Skeletal muscle tissue (tissue), 4 donors: ENCODE data around the gene SFT2D1. TPM values are rescaled to one million over a fixed set of nuclear protein-coding genes. Genes with fewer than 3 reads are reported as not detected.

Source experiments
- H3K27ac ChIP-seq: one replicate; pipeline ENCODE4 v1.7.0; 2013; ENCODE audit warnings: mild to moderate bottlenecking, low read depth, low read length, inconsistent platforms
- H3K27me3 ChIP-seq, 3 donors: one replicate each; pipeline ENCODE4 v1.7.0; 2013; ENCODE audit warnings: low read length in 3 of 3; ENCODE audit not compliant: control insufficient read depth in 3 of 3, insufficient read depth in 3 of 3
- H3K36me3 ChIP-seq, 3 donors: one replicate each; pipeline ENCODE4 v1.7.0; 2013; ENCODE audit warnings: low read length in 3 of 3; ENCODE audit not compliant: control insufficient read depth in 3 of 3, insufficient read depth in 3 of 3
- H3K4me1 ChIP-seq, 3 donors: one replicate each; pipeline ENCODE4 v1.7.0; 2013; ENCODE audit warnings: low read length in 3 of 3, mild to moderate bottlenecking in 3 of 3; ENCODE audit not compliant: control insufficient read depth in 3 of 3, insufficient read depth in 3 of 3
- H3K4me3 ChIP-seq, 3 donors: one replicate each; pipeline ENCODE4 v1.7.0; 2013; ENCODE audit warnings: low read length in 3 of 3
- H3K9ac ChIP-seq, 3 donors: one replicate each; pipeline ENCODE4 v1.7.0; 2013; ENCODE audit warnings: low read length in 3 of 3, mild to moderate bottlenecking in 3 of 3, moderate library complexity in 2 of 3, low read depth in 1 of 3
- H3K9me3 ChIP-seq, 3 donors: one replicate each; pipeline ENCODE4 v1.7.0; 2013; ENCODE audit warnings: low read length in 3 of 3; ENCODE audit not compliant: control insufficient read depth in 3 of 3
- total RNA-seq: library from RNA; depleted of rRNA; stranded (reverse); fragments of >200 nt; gene quantifications from one replicate; pipeline ENCODE4 v1.2.3, GENCODE V29; 2014
- donor health status: Osteomylitis.

The SFT2D1 gene
- total RNA-seq, 1 donor from 2014 or later = 20.9 TPM

- Histone ChIP-seq H3K27ac (no peak overlapping the region), H3K4me3 (no peak overlapping the region), H3K9me3 (no peaks in the 10 kb centered on the region), H3K9ac (no peak overlapping the region), H3K36me3 (no peaks in the 10 kb centered on the region), H3K27me3 (peaks cover 6 to 33% (median 19%) of the 10 kb centered on the region in 3 donors), H3K4me1 (no peaks in the 10 kb centered on the region)
Observed at GRCh38 chr6:166297606-166298005, 44.7 kb downstream of the SFT2D1 start.

- no peak overlapping the region for H3K4me3 ChIP-seq
Observed at GRCh38 chr6:166296035-166296883, 46.1 kb downstream of the SFT2D1 start.

GRCh38 chr6:166293731-166294584 lies 48.4 kb downstream of the SFT2D1 start:
- H3K4me1 ChIP-seq = no peaks in the 10 kb centered on the region
- peaks cover 10 to 23% (median 21%) of the 10 kb centered on the region in 3 donors for H3K27me3 ChIP-seq
- no peak overlapping the region for H3K9ac ChIP-seq
- H3K36me3 ChIP-seq = no peaks in the 10 kb centered on the region
- H3K27ac ChIP-seq = no peak overlapping the region
- no peaks in the 10 kb centered on the region for H3K9me3 ChIP-seq
- H3K4me3 ChIP-seq = no peak overlapping the region

More at GRCh38 chr6:166296035-166296883, 46.1 kb downstream of the SFT2D1 start:
- H3K36me3 ChIP-seq = no peaks in the 10 kb centered on the region
- H3K9me3 ChIP-seq = no peaks in the 10 kb centered on the region
- H3K27ac ChIP-seq = no peak overlapping the region
- peaks cover 10 to 27% (median 21%) of the 10 kb centered on the region in 3 donors for H3K27me3 ChIP-seq
- no peaks in the 10 kb centered on the region for H3K4me1 ChIP-seq
- H3K9ac ChIP-seq = no peak overlapping the region

- no peaks in the 10 kb centered on the region for H3K9me3 ChIP-seq
Observed at GRCh38 chr6:166289207-166290060, 52.9 kb downstream of the SFT2D1 start.

GRCh38 chr6:166286839-166287271 lies 55.5 kb downstream of the SFT2D1 start:
- no peak overlapping the region for H3K27ac ChIP-seq
- no peaks in the 10 kb centered on the region for H3K9me3 ChIP-seq

More at GRCh38 chr6:166289207-166290060, 52.9 kb downstream of the SFT2D1 start:
- H3K36me3 ChIP-seq = no peaks in the 10 kb centered on the region
- no peak overlapping the region for H3K9ac ChIP-seq
- peaks cover 10 to 16% (median 13%) of the 10 kb centered on the region in 3 donors for H3K27me3 ChIP-seq
- no peak overlapping the region for H3K4me3 ChIP-seq
- no peak overlapping the region for H3K27ac ChIP-seq
- H3K4me1 ChIP-seq = no peaks in the 10 kb centered on the region

GRCh38 chr6:166285233-166285632 lies 57.1 kb downstream of the SFT2D1 start:
- Histone ChIP-seq H3K9me3 (no peaks in the 10 kb centered on the region), H3K36me3 (no peaks in the 10 kb centered on the region), H3K27me3 (peaks cover 12 to 28% (median 17%) of the 10 kb centered on the region in 3 donors), H3K4me1 (no peaks in the 10 kb centered on the region), H3K9ac (no peak overlapping the region), H3K27ac (no peak overlapping the region), H3K4me3 (no peak overlapping the region)

More at GRCh38 chr6:166286839-166287271, 55.5 kb downstream of the SFT2D1 start:
- no peaks in the 10 kb centered on the region for H3K4me1 ChIP-seq
- no peak overlapping the region for H3K4me3 ChIP-seq
- H3K27me3 ChIP-seq = peaks cover 14 to 20% (median 20%) of the 10 kb centered on the region in 3 donors
- no peak overlapping the region for H3K9ac ChIP-seq
- no peaks in the 10 kb centered on the region for H3K36me3 ChIP-seq

GRCh38 chr6:166284640-166285039 lies 57.7 kb downstream of the SFT2D1 start:
- H3K4me1 ChIP-seq = no peaks in the 10 kb centered on the region
- no peaks in the 10 kb centered on the region for H3K9me3 ChIP-seq
- no peak overlapping the region for H3K4me3 ChIP-seq
- no peaks in the 10 kb centered on the region for H3K36me3 ChIP-seq
- H3K27ac ChIP-seq = no peak overlapping the region
- H3K27me3 ChIP-seq = peaks cover 12 to 28% (median 17%) of the 10 kb centered on the region in 3 donors
- H3K9ac ChIP-seq = no peak overlapping the region

GRCh38 chr6:166282394-166283032 lies 59.8 kb downstream of the SFT2D1 start:
- H3K9me3 ChIP-seq = no peaks in the 10 kb centered on the region
- no peaks in the 10 kb centered on the region for H3K36me3 ChIP-seq
- no peaks in the 10 kb centered on the region for H3K4me1 ChIP-seq
- peaks cover 12 to 28% (median 17%) of the 10 kb centered on the region in 3 donors for H3K27me3 ChIP-seq
- no peak overlapping the region for H3K9ac ChIP-seq
- no peak overlapping the region for H3K4me3 ChIP-seq
- H3K27ac ChIP-seq = no peak overlapping the region

GRCh38 chr6:166281104-166281503 lies 61.2 kb downstream of the SFT2D1 start:
- no peak overlapping the region for H3K9ac ChIP-seq
- H3K9me3 ChIP-seq = no peaks in the 10 kb centered on the region
- peaks cover 0 to 6% (median 2%) of the 10 kb centered on the region in 3 donors for H3K4me1 ChIP-seq
- peaks cover 12 to 28% (median 17%) of the 10 kb centered on the region in 3 donors for H3K27me3 ChIP-seq
- H3K4me3 ChIP-seq = no peak overlapping the region
- H3K36me3 ChIP-seq = no peaks in the 10 kb centered on the region
- H3K27ac ChIP-seq = no peak overlapping the region
